ENCODE measurements around the gene TBRG4.

The TBRG4 gene

DNA sequence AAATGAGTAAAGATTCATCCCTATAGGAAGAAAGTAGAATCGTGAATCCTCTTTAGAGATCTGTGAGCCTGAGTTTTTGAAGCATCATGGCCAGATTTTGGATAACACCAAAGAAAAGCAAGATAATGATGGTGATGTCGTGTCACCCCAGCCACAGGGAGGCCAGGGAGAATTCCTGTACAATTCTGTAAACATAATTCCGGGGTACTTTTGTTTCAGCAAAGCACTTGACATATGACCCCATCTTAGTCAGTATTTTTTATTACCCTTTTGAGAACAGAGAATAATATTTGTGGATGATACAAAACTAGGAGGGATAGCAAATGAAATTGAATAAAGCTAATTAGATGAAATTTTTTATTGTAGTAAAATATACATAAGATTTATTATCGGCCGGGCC, 56.5 kb downstream of the TBRG4 start:
- no peak for DNase-seq (ENCODE audit: low spot score)

DNA sequence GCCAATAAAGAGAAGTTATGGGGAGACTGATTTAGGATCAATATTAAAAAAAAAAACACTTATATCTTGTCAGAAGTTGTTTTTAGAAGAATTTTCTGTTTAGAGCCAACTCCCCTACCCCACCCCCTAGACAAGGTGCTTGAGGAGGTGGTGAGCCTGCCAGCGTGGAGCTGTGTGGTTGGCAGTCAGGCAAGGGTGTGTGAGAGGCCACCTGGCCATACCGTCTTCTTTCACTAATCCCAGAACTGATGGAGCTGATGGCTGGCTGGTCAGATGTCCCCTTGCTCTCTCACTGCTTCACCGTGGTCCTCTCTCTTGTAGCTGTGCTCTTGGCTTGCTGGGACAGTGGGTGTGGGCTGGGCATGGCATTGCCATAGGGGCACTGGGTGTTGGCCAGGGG, 57.1 kb downstream of the TBRG4 start:
- no peak for DNase-seq (ENCODE audit: low spot score)

DNA sequence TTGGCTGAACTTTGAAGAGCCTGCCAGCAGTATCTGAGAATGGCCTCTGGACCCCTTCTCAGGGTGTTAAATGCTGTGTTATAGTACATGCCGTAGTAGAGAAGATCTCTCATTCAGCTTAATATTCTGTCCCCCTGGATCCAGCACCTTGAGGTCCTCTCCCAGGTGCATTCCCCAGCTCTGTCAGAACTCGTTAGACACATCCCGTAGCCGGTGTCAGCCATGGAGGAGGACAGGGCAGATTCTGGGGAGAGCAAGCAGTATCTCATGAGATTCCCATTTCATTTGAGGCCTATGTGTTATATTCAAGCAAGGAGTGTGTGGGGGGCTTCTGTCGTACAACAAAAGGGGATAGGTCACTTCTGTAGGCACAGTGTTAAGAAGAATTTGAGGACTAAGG, 57.6 kb downstream of the TBRG4 start:
- DNase-seq (ENCODE audit: low spot score), result no peak

DNA sequence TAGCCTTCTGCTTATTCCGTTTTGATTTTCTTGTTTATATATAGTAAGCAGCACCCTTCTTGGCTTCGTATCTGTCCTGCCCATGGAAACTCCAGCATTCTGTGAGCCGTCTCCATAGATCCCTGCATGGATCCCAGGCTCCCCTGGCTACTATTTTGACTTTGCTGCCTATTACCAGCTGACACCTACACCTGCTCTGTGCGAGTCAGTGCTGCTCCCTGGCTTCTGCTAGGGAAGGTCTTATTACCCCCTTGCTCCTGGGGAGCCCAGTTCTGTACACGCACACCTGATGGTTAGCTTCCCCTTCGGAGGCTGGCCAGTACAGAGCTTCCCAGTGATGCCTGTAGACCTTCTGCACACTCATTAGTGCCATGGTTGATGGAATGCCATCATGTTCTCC, 58.1 kb downstream of the TBRG4 start:
- no peak for DNase-seq (ENCODE audit: low spot score)

DNA sequence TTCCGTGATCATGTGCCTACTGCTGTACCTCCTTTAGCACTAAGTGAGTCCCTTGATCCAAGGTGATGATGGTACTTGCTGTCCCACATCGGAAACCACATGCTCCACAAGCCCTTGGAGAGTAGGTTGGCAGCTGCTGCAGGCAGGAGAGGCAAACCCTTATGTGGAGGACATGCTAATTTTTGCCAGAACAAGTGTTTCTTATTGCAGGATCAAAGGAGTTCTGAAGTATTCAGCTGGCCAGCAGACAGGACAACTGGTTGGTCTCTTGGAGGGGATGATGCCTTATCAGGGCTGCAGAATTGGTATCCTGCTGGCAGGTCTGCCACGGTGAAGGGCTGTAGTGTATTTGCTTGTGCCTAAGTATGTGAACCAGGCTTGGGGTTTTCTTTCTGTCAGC, 59.5 kb downstream of the TBRG4 start:
- no peak for DNase-seq (ENCODE audit: low spot score)

DNA sequence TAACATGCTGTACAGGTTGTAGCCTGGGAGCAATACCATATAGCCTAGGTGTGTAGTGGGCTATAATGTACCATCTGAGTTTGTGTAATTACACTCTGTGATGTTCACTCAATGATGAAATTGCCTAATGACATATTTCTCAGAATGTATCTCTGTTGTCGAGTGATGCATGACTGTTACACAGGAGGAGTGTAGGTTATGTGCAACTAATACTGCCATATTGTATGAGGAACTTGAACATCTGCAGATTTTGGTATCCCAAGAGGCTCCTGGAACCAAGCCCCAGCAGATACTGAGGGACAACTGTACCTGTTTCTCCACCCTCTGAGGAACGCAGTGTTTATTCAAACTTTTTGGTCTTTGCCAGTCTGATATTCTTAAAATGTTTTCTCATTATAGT, 61.3 kb downstream of the TBRG4 start:
- DNase-seq (ENCODE audit: low spot score), result no peak
